Right ventricle myocardium inferior (tissue), 1 donor: Measurements from ENCODE around the gene ANO9. TPM values are rescaled to one million over a fixed set of nuclear protein-coding genes. Genes with fewer than 3 reads are reported as not detected.
A peak's percentile ranks its signal among the peaks of the same experiment; 100 is the strongest.

Experiments used
- ATAC-seq: fragments of 200-7000 bp; cut with Tn5 transposase; one replicate; pipeline ENCODE4 v1.9.1; 2020; ENCODE audit warnings: mild to moderate bottlenecking, moderate library complexity
- DNase-seq: peaks from one replicate; pipeline ENCODE4 v3.0.0; 2021; ENCODE audit errors: missing footprints
- intact Hi-C: fragments of 100-400 bp; cut with DNase I; formaldehyde crosslinking; loops from one replicate; pipeline ENCODE4 v1.11.0; 2022
- total RNA-seq: library from RNA; stranded (reverse); fragmentation: NEBNext Ultra II Directional; extraction: Animal tissue kit (Norgen Biotek cat#: 25700); gene quantifications from one replicate; pipeline ENCODE4 v1.2.1, GENCODE V29; 2021
- donor health status: DM: no; HTN: yes; CAD: no; lungs with severe emphysema.

The ANO9 gene
- total RNA-seq, 1 donor from 2014 or later = 0.41 TPM

- ATAC-seq = no peak
- intact Hi-C loops = no loop called here
Observed at GRCh38 chr11:369336-370018, 72.3 kb downstream of the ANO9 start, which contains the start of gene B4GALNT4. B4GALNT4 (plus strand) TSS chr11:369499; CDS start chr11:369804, 305 bp downstream.

GRCh38 chr11:368414-369335 lies 73.1 kb downstream of the ANO9 start:
- intact Hi-C loops = no loop called here
- ATAC-seq (no peak), DNase-seq (peak; percentile 55)

More at GRCh38 chr11:369336-370018, 72.3 kb downstream of the ANO9 start, which contains the start of gene B4GALNT4:
- DNase-seq = peak; percentile 39

- ATAC-seq (no peak), DNase-seq (no peak)
- intact Hi-C loops = no loop called here
Observed at GRCh38 chr11:367956-368413, 73.8 kb downstream of the ANO9 start.

Other genes starting within 250 kb of the ANO9 start
- not detected for gene SCGB1C1, start 248.9 kb downstream of the ANO9 start, total RNA-seq
- gene BET1L, start 234.6 kb downstream of the ANO9 start, total RNA-seq = 19.4 TPM
- gene RIC8A, start 234.3 kb downstream of the ANO9 start, total RNA-seq = 52.3 TPM
- 39.7 TPM for gene SIRT3, start 205.7 kb downstream of the ANO9 start, total RNA-seq
- 91.7 TPM for gene PSMD13, start 205.0 kb downstream of the ANO9 start, total RNA-seq
- gene NLRP6, start 163.6 kb downstream of the ANO9 start, total RNA-seq = 0.14 TPM
- 10.0 TPM for gene PGGHG, start 152.9 kb downstream of the ANO9 start, total RNA-seq
- not detected for gene IFITM5, start 142.5 kb downstream of the ANO9 start, total RNA-seq
- 253 TPM for gene IFITM2, start 134.2 kb downstream of the ANO9 start, total RNA-seq
- gene IFITM1, start 128.0 kb downstream of the ANO9 start, total RNA-seq = 125 TPM
- 401 TPM for gene IFITM3, start 121.2 kb downstream of the ANO9 start, total RNA-seq
- gene B4GALNT4, start 72.5 kb downstream of the ANO9 start, total RNA-seq = 0.54 TPM
- 0.32 TPM for gene PKP3, start 47.8 kb downstream of the ANO9 start, total RNA-seq
- gene SIGIRR, start 27.0 kb downstream of the ANO9 start, total RNA-seq = 50.0 TPM
- 27.8 TPM for gene PTDSS2, start 8.3 kb upstream of the ANO9 start, total RNA-seq
- gene RNH1, start 65.2 kb upstream of the ANO9 start, total RNA-seq = 190 TPM
- 57.5 TPM for gene HRAS, start 93.6 kb upstream of the ANO9 start, total RNA-seq
- gene LRRC56, start 95.5 kb upstream of the ANO9 start, total RNA-seq = 0.16 TPM
- 0.14 TPM for gene LMNTD2, start 118.7 kb upstream of the ANO9 start, total RNA-seq
- gene RASSF7, start 119.0 kb upstream of the ANO9 start, total RNA-seq = 3.9 TPM
- gene PHRF1, start 134.5 kb upstream of the ANO9 start, total RNA-seq = 16.6 TPM
- gene IRF7, start 173.9 kb upstream of the ANO9 start, total RNA-seq = 13.2 TPM
- gene CDHR5, start 182.9 kb upstream of the ANO9 start, total RNA-seq = not detected
- gene SCT, start 185.2 kb upstream of the ANO9 start, total RNA-seq = not detected
- gene DRD4, start 195.3 kb upstream of the ANO9 start, total RNA-seq = 0.16 TPM